Mucosa of descending colon (tissue), 3 donors: ENCODE results near the gene CASZ1. TPM values are rescaled to one million over a fixed set of nuclear protein-coding genes. Genes with fewer than 3 reads are reported as not detected.
A peak's percentile ranks its signal among the peaks of the same experiment; 100 is the strongest.

Experiments used
- ATAC-seq: fragments of 200-7000 bp; cut with Tn5 transposase; one replicate; pipeline ENCODE4 v1.9.1; 2020; ENCODE audit warnings: mild to moderate bottlenecking, moderate library complexity
- DNase-seq, 3 donors: peaks; one replicate each; pipeline ENCODE4 v3.0.0-alpha.2; 2020
- H3K36me3 ChIP-seq: fragments of 200-600 bp; one replicate; pipeline ENCODE4 v1.8.0; 2021; ENCODE audit warnings: low read depth, mild to moderate bottlenecking
- H3K4me1 ChIP-seq: fragments of 200-600 bp; one replicate; pipeline ENCODE4 v1.8.0; 2021; ENCODE audit warnings: low read depth, mild to moderate bottlenecking
- H3K4me3 ChIP-seq: fragments of 200-600 bp; one replicate; pipeline ENCODE4 v1.8.0; 2021; ENCODE audit warnings: mild to moderate bottlenecking
- H3K9me3 ChIP-seq: fragments of 200-600 bp; one replicate; pipeline ENCODE4 v1.8.0; 2021; ENCODE audit warnings: mild to moderate bottlenecking
- CTCF ChIP-seq: fragments of 200-600 bp; IDR thresholded peaks from one replicate; pipeline ENCODE4 v1.8.0; 2022; ENCODE audit warnings: antibody characterized with exemption, mild to moderate bottlenecking
- intact Hi-C, 2 donors: fragments of 100-400 bp; cut with DNase I in 1 of 2; cut with micrococcal nuclease in 1 of 2; formaldehyde crosslinking; loops; one replicate each; pipeline versions ENCODE4 v1.11.0 to v1.11.1; 2022; cut with DNase I, micrococcal nuclease
- total RNA-seq, 3 donors: library from RNA; stranded (reverse); fragmentation: NEBNext Ultra II Directional in 2 of 3; extraction: Animal tissue kit (Norgen Biotek cat#: 25700) in 2 of 3; gene quantifications; one replicate each; pipeline versions ENCODE4 v1.2.1 to v1.2.4, GENCODE V29; 2021 to 2023
- donor health status: DM: no; HTN: no; CAD: no; lungs with moderate emphysema.
- donor health status: DM: no; HTN: no; CAD: no.
- donor health status: DM: no; HTN: yes; CAD: no.

Gene CASZ1
- total RNA-seq, 3 donors from 2014 or later: 66.5 to 110 (median 84.5) TPM

GRCh38 chr1:10836726-10837125, 40.3 kb upstream of the CASZ1 start:
- DNase-seq (no peak), ATAC-seq (no peak)
- Histone ChIP-seq H3K4me3 (no peak overlapping the region), H3K36me3 (no peaks in the 10 kb centered on the region), H3K4me1 (peaks cover 6% of the 10 kb centered on the region), H3K9me3 (no peaks in the 10 kb centered on the region)
- no peak for TF ChIP-seq CTCF
- intact Hi-C loops: no loop called here

GRCh38 chr1:10835822-10836421, 39.5 kb upstream of the CASZ1 start:
- no peak for TF ChIP-seq CTCF
- DNase-seq (peak; percentile 51 to 69 (median 64)), ATAC-seq (peak; percentile 87)
- no peak overlapping the region for H3K4me3 ChIP-seq
- H3K4me1 ChIP-seq: peaks cover 6% of the 10 kb centered on the region
- H3K9me3 ChIP-seq: no peaks in the 10 kb centered on the region
- no peaks in the 10 kb centered on the region for H3K36me3 ChIP-seq
- intact Hi-C loops: no loop called here

- ATAC-seq (no peak), DNase-seq (no peak)
- Histone ChIP-seq H3K36me3 (no peaks in the 10 kb centered on the region), H3K4me1 (peaks cover 6% of the 10 kb centered on the region), H3K9me3 (no peaks in the 10 kb centered on the region), H3K4me3 (no peak overlapping the region)
- intact Hi-C loops: no loop called here
- TF ChIP-seq CTCF: no peak
Observed at GRCh38 chr1:10835421-10835820, 39.0 kb upstream of the CASZ1 start.

- DNase-seq: no peak
- no peaks in the 10 kb centered on the region for H3K9me3 ChIP-seq
- TF ChIP-seq CTCF: no peak
- peaks cover 6% of the 10 kb centered on the region for H3K4me1 ChIP-seq
- no peak overlapping the region for H3K4me3 ChIP-seq
- no peaks in the 10 kb centered on the region for H3K36me3 ChIP-seq
- intact Hi-C loops: no loop called here
- ATAC-seq: no peak
Observed at GRCh38 chr1:10834770-10835412, 38.4 kb upstream of the CASZ1 start.

GRCh38 chr1:10833630-10834557, 37.4 kb upstream of the CASZ1 start:
- H3K4me3 ChIP-seq: no peak overlapping the region
- H3K9me3 ChIP-seq: no peaks in the 10 kb centered on the region
- no peak for DNase-seq
- H3K36me3 ChIP-seq: no peaks in the 10 kb centered on the region
- H3K4me1 ChIP-seq: peaks cover 6% of the 10 kb centered on the region
- intact Hi-C loops: no loop called here
- no peak for TF ChIP-seq CTCF
- ATAC-seq: no peak
